ENCODE data around the gene OR14K1. TPM values are rescaled to one million over a fixed set of nuclear protein-coding genes. Genes with fewer than 3 reads are reported as not detected.

The OR14K1 gene
- total RNA-seq, 2 experiments from 2014 or later = not detected

- POLR2A ChIA-PET = no interaction called here
- no peak within 1 kb of the TSS for H3K27ac ChIP-seq (ENCODE audit: low read depth in 1 of 2, low read length in 2 of 2)
- DNase-seq (no peak), ATAC-seq (ENCODE audit: poor library complexity) (no peak)
- H3K4me1 ChIP-seq (ENCODE audit: insufficient read depth, low read length) = no peaks in the 10 kb centered on the region
- intact Hi-C loops (cut with DNase I, micrococcal nuclease) = no loop called here
- H3K4me1 Mint-ChIP-seq (ENCODE audit: low read depth) = no peaks in the 10 kb centered on the region
- peaks cover 10% of the 10 kb centered on the region in 2 experiments for H3K9me3 ChIP-seq (ENCODE audit: control insufficient read depth in 1 of 2, insufficient read depth in 1 of 2, low read length in 2 of 2)
- H3K4me3 ChIP-seq (ENCODE audit: low read length) = no peak within 1 kb of the TSS
- H3K27me3 ChIP-seq (ENCODE audit: control insufficient read depth in 1 of 2, insufficient read depth in 2 of 2, low read length in 2 of 2) = no peaks in the 10 kb centered on the region
- no peaks in the 10 kb centered on the region for H3K36me3 ChIP-seq (ENCODE audit: insufficient read depth, low read length)
- H3K27me3 Mint-ChIP-seq = peaks cover 3% of the 10 kb centered on the region
- CTCF ChIA-PET = no interaction called here
- no peak within 1 kb of the TSS for H3K27ac Mint-ChIP-seq
- no peak within 1 kb of the TSS for H3K4me3 Mint-ChIP-seq
- TF ChIP-seq, protein P1, sequence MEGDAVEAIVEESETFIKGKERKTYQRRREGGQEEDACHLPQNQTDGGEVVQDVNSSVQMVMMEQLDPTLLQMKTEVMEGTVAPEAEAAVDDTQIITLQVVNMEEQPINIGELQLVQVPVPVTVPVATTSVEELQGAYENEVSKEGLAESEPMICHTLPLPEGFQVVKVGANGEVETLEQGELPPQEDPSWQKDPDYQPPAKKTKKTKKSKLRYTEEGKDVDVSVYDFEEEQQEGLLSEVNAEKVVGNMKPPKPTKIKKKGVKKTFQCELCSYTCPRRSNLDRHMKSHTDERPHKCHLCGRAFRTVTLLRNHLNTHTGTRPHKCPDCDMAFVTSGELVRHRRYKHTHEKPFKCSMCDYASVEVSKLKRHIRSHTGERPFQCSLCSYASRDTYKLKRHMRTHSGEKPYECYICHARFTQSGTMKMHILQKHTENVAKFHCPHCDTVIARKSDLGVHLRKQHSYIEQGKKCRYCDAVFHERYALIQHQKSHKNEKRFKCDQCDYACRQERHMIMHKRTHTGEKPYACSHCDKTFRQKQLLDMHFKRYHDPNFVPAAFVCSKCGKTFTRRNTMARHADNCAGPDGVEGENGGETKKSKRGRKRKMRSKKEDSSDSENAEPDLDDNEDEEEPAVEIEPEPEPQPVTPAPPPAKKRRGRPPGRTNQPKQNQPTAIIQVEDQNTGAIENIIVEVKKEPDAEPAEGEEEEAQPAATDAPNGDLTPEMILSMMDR (IDR thresholded peaks at IDR 0.05) = no peak
- H3K9me3 Mint-ChIP-seq = peaks cover 2% of the 10 kb centered on the region
- H3K36me3 Mint-ChIP-seq (ENCODE audit: low read depth) = no peaks in the 10 kb centered on the region
Measured at GRCh38 chr1:247716546-247716945, 21.9 kb upstream of the OR14K1 start, which contains the start of gene OR6F1. TSS of gene OR6F1 (minus strand) at chr1:247716646. CDS start at chr1:247712755, 3,891 bp downstream.

DNA sequence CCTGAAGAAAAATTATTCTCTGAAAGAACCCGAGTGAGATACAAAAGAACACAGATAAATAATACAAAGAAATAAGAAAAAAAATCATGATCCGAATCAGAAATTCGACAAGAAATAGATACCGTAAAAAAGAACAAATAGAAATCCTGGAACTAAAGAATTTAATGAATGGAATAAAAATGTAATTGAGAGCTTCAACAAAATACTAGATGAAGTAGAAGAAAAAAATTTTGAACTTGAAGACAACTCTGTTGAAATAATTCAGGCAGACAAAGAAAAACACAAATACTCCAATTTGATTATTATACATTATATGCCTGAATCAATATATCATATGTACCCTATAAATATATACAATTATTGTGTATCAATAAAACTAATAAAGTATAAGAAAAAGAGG is 17.2 kb upstream of the OR14K1 start:
- intact Hi-C loops (cut with DNase I, micrococcal nuclease) = no loop called here

DNA sequence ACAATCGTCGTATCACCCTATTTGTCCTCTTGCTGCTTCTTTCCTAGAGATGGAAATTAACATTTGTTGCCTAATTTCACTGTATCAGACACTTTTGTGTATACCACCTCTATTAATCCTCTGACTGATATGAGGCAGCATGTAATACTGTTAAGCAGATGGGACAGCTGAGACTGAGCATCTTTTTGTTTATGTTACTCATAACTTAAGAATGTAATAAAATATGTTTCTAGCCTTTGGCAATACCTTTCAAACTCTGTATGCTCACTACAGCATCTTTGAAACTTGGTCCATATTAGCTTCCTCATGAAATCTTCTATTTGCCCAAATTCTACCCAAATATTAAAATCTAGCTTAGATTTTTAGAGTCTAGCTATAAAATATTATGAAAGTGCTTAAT is 2.3 kb downstream of the OR14K1 start:
- Mint-ChIP-seq H3K36me3 (ENCODE audit: low read depth) (no peaks in the 10 kb centered on the region), H3K4me3 (no peak overlapping the region), H3K27me3 (no peaks in the 10 kb centered on the region), H3K27ac (no peak overlapping the region), H3K9me3 (no peaks in the 10 kb centered on the region), H3K4me1 (ENCODE audit: low read depth) (no peaks in the 10 kb centered on the region)
- ATAC-seq (ENCODE audit: poor library complexity) = no peak
- Histone ChIP-seq H3K4me3 (ENCODE audit: low read length) (no peak overlapping the region), H3K36me3 (ENCODE audit: insufficient read depth, low read length) (no peaks in the 10 kb centered on the region), H3K27ac (ENCODE audit: low read depth in 1 of 2, low read length in 2 of 2) (no peak overlapping the region), H3K9me3 (ENCODE audit: control insufficient read depth in 1 of 2, insufficient read depth in 1 of 2, low read length in 2 of 2) (peaks cover 0 to 2% of the 10 kb centered on the region in 2 experiments), H3K27me3 (ENCODE audit: control insufficient read depth in 1 of 2, insufficient read depth in 2 of 2, low read length in 2 of 2) (no peaks in the 10 kb centered on the region), H3K4me1 (ENCODE audit: insufficient read depth, low read length) (no peaks in the 10 kb centered on the region)
- CTCF ChIA-PET = no interaction called here
- TF ChIP-seq, protein P1 (IDR thresholded peaks at IDR 0.05) = no peak
- intact Hi-C loops (cut with DNase I, micrococcal nuclease) = no loop called here
- POLR2A ChIA-PET = no interaction called here
- no peak for DNase-seq

More for the DNA sequence above, 17.2 kb upstream of the OR14K1 start:
- peaks cover 4 to 10% of the 10 kb centered on the region in 2 experiments for H3K9me3 ChIP-seq (ENCODE audit: control insufficient read depth in 1 of 2, insufficient read depth in 1 of 2, low read length in 2 of 2)
- ATAC-seq (ENCODE audit: poor library complexity) = no peak
- Mint-ChIP-seq H3K27ac (no peak overlapping the region), H3K36me3 (ENCODE audit: low read depth) (no peaks in the 10 kb centered on the region), H3K27me3 (no peaks in the 10 kb centered on the region), H3K4me1 (ENCODE audit: low read depth) (no peaks in the 10 kb centered on the region), H3K4me3 (no peak overlapping the region), H3K9me3 (peaks cover 16% of the 10 kb centered on the region)
- TF ChIP-seq, protein P1 (IDR thresholded peaks at IDR 0.05) = no peak
- no peak overlapping the region for H3K27ac ChIP-seq (ENCODE audit: low read depth in 1 of 2, low read length in 2 of 2)
- DNase-seq = no peak
- POLR2A ChIA-PET = no interaction called here
- no peaks in the 10 kb centered on the region for H3K27me3 ChIP-seq (ENCODE audit: control insufficient read depth in 1 of 2, insufficient read depth in 2 of 2, low read length in 2 of 2)
- no peaks in the 10 kb centered on the region for H3K4me1 ChIP-seq (ENCODE audit: insufficient read depth, low read length)
- no peaks in the 10 kb centered on the region for H3K36me3 ChIP-seq (ENCODE audit: insufficient read depth, low read length)
- CTCF ChIA-PET = no interaction called here
- H3K4me3 ChIP-seq (ENCODE audit: low read length) = no peak overlapping the region

Data from CD4-positive, alpha-beta T cell (primary cell).